NCI-H2081 (cell line): Measurements from ENCODE around the gene SUPT3H.
"Not testable (repeated sequence)": the region's sequence is repeated elsewhere in the genome, so short reads cannot be mapped to it uniquely, and the experiment has no call there.

Experiments
- DNase-seq, 2 experiments: peaks; one replicate each; lab custom pipeline; 2025; lab: John Stamatoyannopoulos, UW

Gene SUPT3H

DNA sequence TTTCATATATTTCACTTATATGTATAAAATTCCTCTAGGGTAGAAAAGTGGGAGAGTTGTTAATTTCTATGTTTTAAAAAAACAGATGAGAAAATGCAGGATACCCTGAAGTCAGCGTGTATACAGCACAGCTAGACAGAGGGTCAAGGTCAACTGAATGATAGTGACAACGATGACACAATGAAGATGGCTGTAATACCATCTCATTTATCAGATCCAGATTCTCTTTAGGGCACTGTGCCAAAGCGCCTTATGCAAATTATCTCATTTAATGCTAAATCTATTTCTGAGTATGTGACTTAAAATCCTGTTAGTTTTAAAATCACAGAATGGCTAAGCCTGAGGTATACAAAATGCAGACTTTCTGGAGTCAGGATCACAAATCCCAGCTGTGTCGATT, 481.0 kb downstream of the SUPT3H start:
- DNase-seq: no peak

DNA sequence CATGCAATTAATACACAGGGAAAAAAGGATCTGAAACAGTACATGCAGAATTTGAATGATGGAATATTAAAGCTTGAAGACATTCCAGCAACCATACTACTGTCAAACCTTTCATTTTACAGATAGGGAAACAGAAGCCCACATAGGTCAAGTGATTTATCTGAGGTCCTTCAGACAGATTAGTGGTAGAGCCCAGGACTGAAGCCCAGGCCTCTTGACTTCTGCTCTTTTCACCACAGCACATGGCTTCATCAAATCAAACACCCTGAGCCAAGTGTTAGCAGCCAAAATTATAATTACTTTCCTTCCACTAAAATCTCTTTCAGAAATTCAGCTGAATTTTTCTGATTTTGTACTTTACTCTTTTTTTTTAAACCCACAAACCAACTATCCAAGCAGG, 485.2 kb downstream of the SUPT3H start:
- DNase-seq: no peak

GRCh38 chr6:44879071-44879470, 498.7 kb downstream of the SUPT3H start:
- DNase-seq: not testable (repeated sequence)

- not testable (repeated sequence) for DNase-seq
Observed at GRCh38 chr6:44876638-44877037, 501.1 kb downstream of the SUPT3H start.

DNA sequence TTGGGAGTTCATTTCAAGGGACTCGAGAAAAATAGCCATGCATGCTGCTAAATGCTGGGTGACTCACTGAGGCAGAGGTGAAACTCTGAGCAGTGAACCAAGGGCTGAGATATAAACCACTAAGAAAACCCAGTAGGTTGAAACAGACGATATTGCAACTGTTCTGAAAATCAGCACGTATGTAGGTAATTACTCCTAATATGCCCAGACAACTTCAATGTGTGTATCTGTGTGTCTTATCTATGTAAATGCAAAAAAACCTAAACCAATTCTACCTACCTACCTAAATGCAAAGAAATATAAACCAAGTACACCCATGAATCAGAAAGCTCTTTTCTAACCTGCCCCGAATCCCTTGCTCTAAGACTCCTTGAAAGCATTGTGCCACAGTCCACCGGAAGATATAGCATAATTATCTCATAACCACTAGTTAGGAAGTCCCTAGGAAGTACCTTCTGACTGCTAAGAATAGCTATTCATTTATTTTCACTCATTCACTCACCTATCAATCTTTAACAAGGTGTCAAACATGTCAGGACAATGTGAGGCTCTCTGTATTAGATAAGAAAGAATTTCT, 508.3 kb downstream of the SUPT3H start:
- DNase-seq: no peak

GRCh38 chr6:44868910-44869309, 508.8 kb downstream of the SUPT3H start:
- no peak for DNase-seq

DNA sequence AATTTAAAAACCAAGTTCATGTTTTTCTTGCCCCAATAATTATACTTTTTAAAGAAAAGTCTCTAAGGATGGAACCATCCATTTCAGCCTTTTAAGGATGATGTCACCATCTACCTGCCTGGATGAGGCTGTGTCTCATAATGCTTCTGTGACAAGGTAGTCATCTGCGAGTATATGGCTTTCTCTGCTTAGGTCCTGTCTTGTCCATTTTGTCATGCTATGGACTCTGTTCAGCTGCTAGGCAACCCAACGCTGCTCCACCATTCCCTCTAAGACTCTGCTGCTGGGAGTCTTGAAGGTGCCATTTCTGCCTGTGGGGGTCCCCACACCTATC, 509.4 kb downstream of the SUPT3H start:
- DNase-seq: no peak

- DNase-seq: peak in 1 of 2 experiments; percentile 32
Observed at GRCh38 chr6:44867571-44868334, 510.0 kb downstream of the SUPT3H start.

DNA sequence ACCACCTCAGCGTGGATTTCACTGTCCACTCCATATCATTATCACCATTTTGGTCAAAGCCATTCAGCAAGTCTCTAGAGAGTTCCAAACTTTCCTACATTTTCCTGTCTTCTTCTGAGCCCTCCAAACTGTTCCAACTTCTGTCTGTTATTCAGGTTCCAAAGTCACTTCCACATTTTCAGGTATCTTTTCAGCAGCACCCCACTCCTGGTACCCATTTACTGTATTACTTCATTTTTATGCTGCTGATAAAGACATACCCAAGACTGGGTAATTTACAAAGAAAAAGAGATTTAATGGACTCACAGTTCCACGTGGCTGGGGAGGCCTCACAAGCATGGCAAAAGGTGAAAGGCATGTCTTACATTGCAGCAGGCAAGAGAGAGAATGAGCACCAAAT, 512.5 kb downstream of the SUPT3H start:
- DNase-seq: not testable (repeated sequence)

GRCh38 chr6:44859901-44860410, 517.8 kb downstream of the SUPT3H start:
- no peak for DNase-seq

DNA sequence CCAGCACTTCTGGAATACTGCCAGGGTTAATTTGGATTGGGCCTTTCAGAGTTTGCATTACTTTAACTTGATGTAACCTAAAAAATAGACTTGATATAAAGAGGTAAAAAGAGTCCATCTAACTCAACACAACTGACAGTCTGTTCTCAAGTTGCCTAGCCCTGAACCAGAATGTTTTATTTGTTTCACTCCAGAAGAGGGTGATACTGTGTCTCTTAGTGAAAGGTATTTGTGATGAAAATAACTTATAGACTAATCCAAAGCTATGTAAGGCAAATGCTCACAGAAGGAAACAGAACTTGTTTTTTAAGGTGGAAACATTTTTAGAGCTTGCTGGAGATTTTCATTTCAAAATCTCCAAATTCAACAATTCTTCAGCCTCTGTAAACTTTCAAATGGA, 518.7 kb downstream of the SUPT3H start:
- DNase-seq: peak; percentile 9 to 71

- no peak for DNase-seq
Observed at GRCh38 chr6:44856479-44856878, 521.3 kb downstream of the SUPT3H start.

DNA sequence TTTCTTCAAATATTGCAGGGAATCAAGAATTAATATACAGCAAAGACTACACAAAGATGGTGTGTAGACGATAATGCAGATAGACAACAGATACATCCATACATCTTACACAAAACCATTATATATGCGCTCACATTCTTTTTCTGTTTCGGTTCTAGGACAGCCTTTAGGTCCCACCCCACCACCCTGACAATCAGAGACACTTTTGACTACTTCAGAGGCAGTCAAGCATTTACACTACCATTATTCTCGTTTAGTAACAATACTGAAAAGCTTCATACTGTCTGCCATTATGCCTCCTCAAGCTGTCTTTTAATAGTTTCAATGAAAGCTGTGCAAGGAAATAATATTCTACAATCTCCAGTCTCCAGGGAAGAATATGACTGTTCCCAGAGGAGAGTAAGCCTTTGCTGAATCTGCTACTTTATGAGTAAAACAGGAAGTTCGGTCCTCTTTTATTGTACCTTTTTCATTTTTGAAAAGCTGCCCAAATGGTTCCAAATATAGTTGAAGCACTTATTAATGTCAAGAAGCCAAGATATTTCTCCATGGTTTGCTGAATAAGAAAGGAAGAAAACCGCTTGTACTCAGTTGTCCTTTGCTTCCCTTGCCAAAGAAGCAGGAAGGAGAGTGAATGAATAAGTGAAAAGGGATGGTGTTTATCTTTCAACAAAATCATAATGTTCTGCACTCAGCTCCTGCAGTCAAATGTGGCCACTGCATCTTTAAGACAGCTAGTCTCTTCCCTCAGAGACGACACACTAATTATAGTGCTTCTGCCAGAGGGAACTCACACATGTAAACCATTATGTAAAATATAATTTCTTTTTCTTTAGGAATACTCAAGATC, 521.9 kb downstream of the SUPT3H start:
- no peak for DNase-seq

GRCh38 chr6:44854712-44855443, 522.9 kb downstream of the SUPT3H start:
- DNase-seq: no peak

GRCh38 chr6:44851176-44851575, 526.6 kb downstream of the SUPT3H start:
- DNase-seq: no peak

GRCh38 chr6:44850312-44850711, 527.4 kb downstream of the SUPT3H start:
- no peak for DNase-seq

DNA sequence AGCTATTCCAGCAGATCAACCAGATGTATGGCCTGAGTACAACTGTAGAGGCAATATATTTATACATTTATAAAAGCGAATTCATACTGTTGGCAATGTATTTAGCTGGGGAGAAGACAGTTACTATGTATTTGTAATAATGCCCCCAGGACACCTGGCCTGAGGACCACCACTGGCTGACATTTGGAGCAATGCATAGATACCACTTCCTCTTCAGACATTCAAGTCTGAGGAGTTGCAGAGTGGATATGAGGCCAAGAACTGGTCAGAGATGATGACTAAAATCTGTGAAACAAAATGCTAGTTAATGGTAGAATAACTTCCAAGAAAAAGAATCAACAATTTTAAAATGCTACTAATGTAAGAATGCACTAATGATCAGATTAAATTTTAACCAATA, 527.9 kb downstream of the SUPT3H start:
- no peak for DNase-seq

DNA sequence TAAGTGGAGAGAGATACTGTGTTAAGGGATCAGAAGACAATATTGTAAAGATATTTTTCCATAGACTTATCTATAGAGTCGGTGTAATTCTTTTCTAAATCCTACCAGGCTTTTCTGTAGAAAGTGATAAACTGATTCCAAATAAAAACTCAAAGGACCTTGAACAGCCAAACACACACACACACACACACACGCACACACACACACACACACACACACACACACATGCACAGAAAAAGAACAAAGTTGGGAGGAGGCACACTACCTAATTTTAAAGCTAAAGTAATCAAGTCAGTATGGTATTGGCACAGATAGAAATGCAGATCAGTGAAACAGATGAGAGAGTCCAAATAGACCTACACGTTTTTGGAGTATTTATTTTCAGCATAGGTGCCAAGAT, 534.0 kb downstream of the SUPT3H start:
- no peak for DNase-seq

DNA sequence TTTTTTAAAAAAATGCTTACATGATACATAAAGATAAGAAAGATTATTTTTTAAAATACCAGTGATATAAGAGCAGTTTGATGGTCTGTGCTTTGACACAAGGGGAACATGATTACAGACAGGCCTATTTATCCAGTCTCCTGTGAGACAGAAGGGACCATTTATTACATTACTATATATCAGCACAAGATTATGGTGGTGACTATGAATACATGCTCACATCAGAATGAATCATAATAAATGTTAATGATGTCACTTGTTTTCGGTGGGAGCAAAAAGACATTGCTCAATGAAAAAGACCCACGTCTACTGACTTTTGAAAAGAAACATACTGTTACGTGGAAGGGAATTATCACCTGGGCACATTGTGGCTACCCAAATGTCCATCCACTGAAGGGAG, 535.1 kb downstream of the SUPT3H start:
- DNase-seq: no peak

GRCh38 chr6:44841829-44842228, 535.9 kb downstream of the SUPT3H start:
- no peak for DNase-seq

DNA sequence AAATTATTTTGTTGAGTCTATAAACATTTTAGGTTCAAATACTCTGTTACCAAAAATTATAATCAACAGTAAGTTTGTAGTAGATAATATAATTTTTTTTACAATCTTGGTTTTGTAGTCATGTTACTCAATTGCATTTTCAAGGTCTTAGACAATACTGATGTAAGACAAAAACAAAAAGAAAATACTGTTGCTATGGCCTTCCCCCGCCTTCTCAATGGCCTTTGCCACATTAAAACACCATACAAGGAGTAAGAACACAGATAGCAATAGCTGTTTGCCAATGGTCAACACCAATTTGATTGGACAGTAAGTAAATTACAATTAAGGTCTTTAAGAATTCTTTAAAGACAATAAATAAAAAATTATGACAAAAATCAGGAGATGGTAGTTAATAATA, 540.0 kb downstream of the SUPT3H start:
- DNase-seq: no peak

DNA sequence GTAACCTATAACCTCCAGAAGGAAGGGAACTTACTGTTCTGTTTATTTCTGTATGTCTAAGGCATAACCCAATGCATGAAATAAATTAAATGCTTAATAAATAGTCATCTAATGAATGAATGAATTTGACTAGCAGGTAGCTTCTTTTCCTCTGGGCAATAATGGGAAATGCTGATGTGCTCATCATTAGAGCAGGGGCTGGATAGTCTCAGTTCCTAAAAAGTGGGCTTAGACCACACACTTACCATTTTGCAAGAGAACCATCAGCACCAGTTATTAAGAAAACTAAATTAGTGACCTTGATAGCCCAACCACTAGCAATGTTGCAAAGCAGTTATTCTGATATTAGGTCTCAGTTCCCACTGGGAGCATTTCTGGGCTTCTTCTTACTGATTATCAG, 540.5 kb downstream of the SUPT3H start:
- DNase-seq: no peak
